ENCODE data around the gene GSTK1. TPM values are rescaled to one million over a fixed set of nuclear protein-coding genes. Genes with fewer than 3 reads are reported as not detected.

The GSTK1 gene
- total and polyA plus RNA-seq, 4 donors: 98.9 to 253 (median 187) TPM

DNA sequence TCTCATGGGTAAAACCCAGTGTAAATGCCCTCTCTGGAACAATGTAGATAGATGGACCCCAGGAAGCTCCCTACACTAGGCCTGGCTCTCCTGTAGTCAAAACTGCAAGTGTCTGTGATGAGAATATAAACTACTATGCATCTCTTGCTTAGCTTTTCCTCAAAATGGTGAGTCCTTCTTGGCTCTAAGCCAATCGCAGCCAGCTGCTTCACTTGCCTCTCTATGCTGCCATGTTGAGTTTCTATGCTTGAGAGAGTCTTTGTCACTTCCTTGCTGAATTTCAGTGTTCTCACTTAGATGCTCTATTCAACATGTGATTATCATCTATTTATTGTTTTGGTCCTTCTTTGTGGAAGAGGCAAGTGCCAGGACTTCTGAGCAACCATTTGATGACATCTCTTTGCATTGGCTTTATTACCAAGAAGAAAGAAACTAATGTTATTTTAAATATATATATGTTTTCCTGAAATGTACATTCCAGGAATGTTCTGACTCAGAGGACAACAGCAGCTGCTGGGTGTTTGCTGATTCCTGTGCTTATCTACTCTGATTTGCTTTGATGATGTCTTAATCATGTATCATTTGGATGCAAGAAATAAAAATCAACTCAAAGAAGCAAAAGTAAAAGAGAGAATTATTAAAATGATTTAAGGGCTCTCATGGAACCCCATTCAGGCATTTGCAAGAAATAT, 24.8 kb upstream of the GSTK1 start:
- Histone ChIP-seq H3K27me3 (ENCODE audit: control insufficient read depth in 4 of 4, insufficient read depth in 4 of 4, low read length in 3 of 4) (no peaks in the 10 kb centered on the region), H3K9ac (ENCODE audit: low read depth in 1 of 2, low read length in 2 of 2) (no peak overlapping the region), H3K4me1 (ENCODE audit: control insufficient read depth in 4 of 4, insufficient read depth in 4 of 4, low read length in 3 of 4) (peaks cover 0 to 12% (median 9%) of the 10 kb centered on the region in 4 donors), H3K4me3 (ENCODE audit: low read depth in 1 of 3, low read length in 3 of 3) (no peak overlapping the region), H3K9me3 (ENCODE audit: control insufficient read depth in 4 of 4, low read length in 3 of 4) (peaks cover 0 to 2% (median under 1%) of the 10 kb centered on the region in 4 donors), H3K36me3 (ENCODE audit: control insufficient read depth in 4 of 4, insufficient read depth in 3 of 4, low read depth in 1 of 4, low read length in 3 of 4) (no peaks in the 10 kb centered on the region), H3K27ac (ENCODE audit: low read depth in 1 of 2, low read length in 2 of 2) (no peak overlapping the region)
- no peak for TF ChIP-seq HNF4G (IDR thresholded peaks at IDR 0.05)
- no peak for TF ChIP-seq TAF1 (conservative IDR thresholded peaks at IDR 0.05)
- TF ChIP-seq FOXA1 (IDR thresholded peaks at IDR 0.05): no peak
- TF ChIP-seq HNF4A (conservative IDR thresholded peaks at IDR 0.05): no peak
- TF ChIP-seq JUND (IDR thresholded peaks at IDR 0.05): no peak
- TF ChIP-seq MAX (IDR thresholded peaks at IDR 0.05): no peak
- TF ChIP-seq ATF3 (IDR thresholded peaks at IDR 0.05): no peak
- no peak for TF ChIP-seq FOXA2 (IDR thresholded peaks at IDR 0.05)
- no peak for TF ChIP-seq CTCF (IDR thresholded peaks at IDR 0.05; ENCODE audit: low read depth, low read length, missing input control)
- TF ChIP-seq RXRA (IDR thresholded peaks at IDR 0.05): no peak
- WGBS: 92% methylated on average over 1 of the region's 1 CpG
- no peak for DNase-seq (ENCODE audit: low spot score)

- Histone ChIP-seq H3K27ac (ENCODE audit: low read depth in 1 of 2, low read length in 2 of 2) (peak overlapping the region; percentile 29 to 73), H3K4me3 (ENCODE audit: low read depth in 1 of 3, low read length in 3 of 3) (no peak overlapping the region)
- TF ChIP-seq FOXA1 (IDR thresholded peaks at IDR 0.05) (no peak), RAD21 (IDR thresholded peaks at IDR 0.05) (no peak), FOXA2 (IDR thresholded peaks at IDR 0.05) (no peak), HNF4A (conservative IDR thresholded peaks at IDR 0.05) (no peak), CTCF (IDR thresholded peaks at IDR 0.05; ENCODE audit: low read depth, low read length, missing input control) (no peak), YY1 (IDR thresholded peaks at IDR 0.05) (peak; percentile 85)
- TF ChIP-seq, protein P1, sequence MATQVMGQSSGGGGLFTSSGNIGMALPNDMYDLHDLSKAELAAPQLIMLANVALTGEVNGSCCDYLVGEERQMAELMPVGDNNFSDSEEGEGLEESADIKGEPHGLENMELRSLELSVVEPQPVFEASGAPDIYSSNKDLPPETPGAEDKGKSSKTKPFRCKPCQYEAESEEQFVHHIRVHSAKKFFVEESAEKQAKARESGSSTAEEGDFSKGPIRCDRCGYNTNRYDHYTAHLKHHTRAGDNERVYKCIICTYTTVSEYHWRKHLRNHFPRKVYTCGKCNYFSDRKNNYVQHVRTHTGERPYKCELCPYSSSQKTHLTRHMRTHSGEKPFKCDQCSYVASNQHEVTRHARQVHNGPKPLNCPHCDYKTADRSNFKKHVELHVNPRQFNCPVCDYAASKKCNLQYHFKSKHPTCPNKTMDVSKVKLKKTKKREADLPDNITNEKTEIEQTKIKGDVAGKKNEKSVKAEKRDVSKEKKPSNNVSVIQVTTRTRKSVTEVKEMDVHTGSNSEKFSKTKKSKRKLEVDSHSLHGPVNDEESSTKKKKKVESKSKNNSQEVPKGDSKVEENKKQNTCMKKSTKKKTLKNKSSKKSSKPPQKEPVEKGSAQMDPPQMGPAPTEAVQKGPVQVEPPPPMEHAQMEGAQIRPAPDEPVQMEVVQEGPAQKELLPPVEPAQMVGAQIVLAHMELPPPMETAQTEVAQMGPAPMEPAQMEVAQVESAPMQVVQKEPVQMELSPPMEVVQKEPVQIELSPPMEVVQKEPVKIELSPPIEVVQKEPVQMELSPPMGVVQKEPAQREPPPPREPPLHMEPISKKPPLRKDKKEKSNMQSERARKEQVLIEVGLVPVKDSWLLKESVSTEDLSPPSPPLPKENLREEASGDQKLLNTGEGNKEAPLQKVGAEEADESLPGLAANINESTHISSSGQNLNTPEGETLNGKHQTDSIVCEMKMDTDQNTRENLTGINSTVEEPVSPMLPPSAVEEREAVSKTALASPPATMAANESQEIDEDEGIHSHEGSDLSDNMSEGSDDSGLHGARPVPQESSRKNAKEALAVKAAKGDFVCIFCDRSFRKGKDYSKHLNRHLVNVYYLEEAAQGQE (IDR thresholded peaks at IDR 0.05): no peak
These were observed 23.4 kb upstream of the GSTK1 start for GRCh38 chr7:143239813-143240212.

More at GRCh38 chr7:143239813-143240212, 23.4 kb upstream of the GSTK1 start:
- Histone ChIP-seq H3K9ac (ENCODE audit: low read depth in 1 of 2, low read length in 2 of 2) (no peak overlapping the region), H3K4me1 (ENCODE audit: control insufficient read depth in 4 of 4, insufficient read depth in 4 of 4, low read length in 3 of 4) (peaks cover 2 to 19% (median 11%) of the 10 kb centered on the region in 4 donors), H3K9me3 (ENCODE audit: control insufficient read depth in 4 of 4, low read length in 3 of 4) (peaks cover 0 to 2% (median under 1%) of the 10 kb centered on the region in 4 donors), H3K36me3 (ENCODE audit: control insufficient read depth in 4 of 4, insufficient read depth in 3 of 4, low read depth in 1 of 4, low read length in 3 of 4) (no peaks in the 10 kb centered on the region), H3K27me3 (ENCODE audit: control insufficient read depth in 4 of 4, insufficient read depth in 4 of 4, low read length in 3 of 4) (no peaks in the 10 kb centered on the region)
- DNase-seq (ENCODE audit: low spot score): no peak
